CD4-positive, alpha-beta memory T cell (primary cell): Measurements from ENCODE around the gene PGBD5. TPM values are rescaled to one million over a fixed set of nuclear protein-coding genes. Genes with fewer than 3 reads are reported as not detected.

Source experiments
- CTCF ChIA-PET: fragments of 350-600 bp; sonication (Branson Sonifier 250); formaldehyde crosslinking; loops from one replicate; lab custom pipeline; 2021; ENCODE audit warnings: inconsistent platforms; ENCODE audit not compliant: partially characterized antibody; lab: Charles Lee
- POLR2A ChIA-PET: fragments of 350-600 bp; sonication (Branson Sonifier 250); formaldehyde crosslinking; loops from one replicate; lab custom pipeline; 2021; ENCODE audit not compliant: partially characterized antibody; lab: Charles Lee
- DNase-seq, 5 donors: peaks; one replicate each; pipeline versions ENCODE4 v3.0.0 to v3.0.0-alpha.2; 2020 to 2022; ENCODE audit warnings: mixed read lengths in 1 of 5
- H3K27ac ChIP-seq: one replicate; pipeline ENCODE4 v1.7.0; 2013; ENCODE audit warnings: low read depth, low read length
- H3K27me3 ChIP-seq: 2 replicates; pipeline ENCODE4 v1.7.0; 2013; ENCODE audit warnings: mild to moderate bottlenecking, low read length, moderate library complexity; ENCODE audit not compliant: insufficient read depth
- H3K36me3 ChIP-seq: 2 replicates; pipeline ENCODE4 v1.7.0; 2013; ENCODE audit warnings: mild to moderate bottlenecking, low read length, moderate library complexity; ENCODE audit not compliant: insufficient read depth
- H3K4me1 ChIP-seq: 2 replicates; pipeline ENCODE4 v1.7.0; 2013; ENCODE audit warnings: mild to moderate bottlenecking, low read length, moderate library complexity; ENCODE audit not compliant: insufficient read depth
- H3K4me3 ChIP-seq, 2 donors: one replicate each; pipeline ENCODE4 v1.7.0; 2013; ENCODE audit warnings: low read length in 2 of 2, mild to moderate bottlenecking in 1 of 2
- H3K9me3 ChIP-seq, 2 donors: one replicate each; pipeline ENCODE4 v1.7.0; 2013; ENCODE audit warnings: low read length in 2 of 2, control low read depth in 1 of 2; ENCODE audit not compliant: control insufficient read depth in 1 of 2
- H3K27ac Mint-ChIP-seq, 7 donors: one replicate each; pipeline ENCODE4 v1.8.0; 2020 to 2021; ENCODE audit warnings: mixed read lengths in 7 of 7, mild to moderate bottlenecking in 6 of 7, inconsistent platforms in 3 of 7, moderate library complexity in 3 of 7
- H3K27me3 Mint-ChIP-seq, 2 donors: one replicate each; pipeline ENCODE4 v1.8.0; 2020 to 2021; ENCODE audit warnings: mixed read lengths in 2 of 2
- H3K36me3 Mint-ChIP-seq, 2 donors: one replicate each; pipeline ENCODE4 v1.8.0; 2020 to 2021; ENCODE audit warnings: mixed read lengths in 2 of 2, inconsistent platforms in 1 of 2, mild to moderate bottlenecking in 1 of 2
- H3K4me1 Mint-ChIP-seq, 4 donors: one replicate each; pipeline ENCODE4 v1.8.0; 2020 to 2021; ENCODE audit warnings: mixed read lengths in 4 of 4, mild to moderate bottlenecking in 1 of 4
- H3K4me3 Mint-ChIP-seq, 8 donors: one replicate each; pipeline ENCODE4 v1.8.0; 2020 to 2021; ENCODE audit warnings: mixed read lengths in 8 of 8, mild to moderate bottlenecking in 7 of 8, moderate library complexity in 6 of 8, inconsistent platforms in 3 of 8
- H3K9me3 Mint-ChIP-seq, 8 donors: one replicate each; pipeline ENCODE4 v1.8.0; 2020 to 2021; ENCODE audit warnings: mixed read lengths in 8 of 8, mild to moderate bottlenecking in 5 of 8, inconsistent platforms in 3 of 8, moderate library complexity in 1 of 8
- intact Hi-C: fragments of 100-400 bp; cut with micrococcal nuclease; formaldehyde crosslinking; loops from one replicate; pipeline ENCODE4 v1.15.1; 2023
- polyA plus RNA-seq, 2 donors: library from polyadenylated mRNA; unstranded; fragments of 300-500 nt; fragmentation: Illumina TruSeq; gene quantifications; one replicate each; pipeline ENCODE4 v1.2.3, GENCODE V29; 2021
- total RNA-seq, 2 experiments: library from RNA; stranded (reverse); gene quantifications; one replicate each; pipeline ENCODE4 v1.2.3, GENCODE V29; 2021

PGBD5 gene
- total and polyA plus RNA-seq, 4 experiments from 2014 or later: not detected

DNA sequence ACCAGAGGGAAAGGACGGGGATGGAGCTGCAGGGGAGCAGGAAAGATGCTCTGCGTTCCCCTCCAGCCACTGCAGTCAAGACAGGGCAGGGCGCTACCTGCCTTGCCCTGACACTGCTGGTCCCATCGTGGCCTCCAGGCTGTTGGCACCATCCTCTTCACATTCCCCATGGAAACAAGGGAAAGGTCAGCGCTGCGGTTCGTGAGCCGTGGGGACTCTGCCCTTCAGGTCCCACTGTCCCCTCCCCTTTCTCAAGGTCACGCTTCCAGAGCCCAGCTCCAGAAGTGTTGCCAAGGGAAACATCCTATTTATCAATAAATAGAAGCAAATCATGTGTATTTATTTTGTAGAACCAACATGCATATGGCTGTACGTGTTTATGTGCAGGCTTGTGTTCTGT is 56.0 kb downstream of the PGBD5 start:
- H3K36me3 Mint-ChIP-seq: no peaks in the 10 kb centered on the region
- no peaks in the 10 kb centered on the region for H3K9me3 Mint-ChIP-seq
- DNase-seq: no peak
- CTCF ChIA-PET: no interaction called here
- Histone ChIP-seq H3K36me3 (no peaks in the 10 kb centered on the region), H3K9me3 (no peaks in the 10 kb centered on the region), H3K4me3 (no peak overlapping the region), H3K27ac (no peak overlapping the region), H3K4me1 (no peaks in the 10 kb centered on the region), H3K27me3 (no peaks in the 10 kb centered on the region)
- peaks cover 4 to 17% of the 10 kb centered on the region in 2 donors for H3K27me3 Mint-ChIP-seq
- peaks cover 0 to 5% (median under 1%) of the 10 kb centered on the region in 4 donors for H3K4me1 Mint-ChIP-seq
- H3K27ac Mint-ChIP-seq: no peak overlapping the region
- POLR2A ChIA-PET: no interaction called here
- intact Hi-C loops: no loop called here
- H3K4me3 Mint-ChIP-seq: no peak overlapping the region

DNA sequence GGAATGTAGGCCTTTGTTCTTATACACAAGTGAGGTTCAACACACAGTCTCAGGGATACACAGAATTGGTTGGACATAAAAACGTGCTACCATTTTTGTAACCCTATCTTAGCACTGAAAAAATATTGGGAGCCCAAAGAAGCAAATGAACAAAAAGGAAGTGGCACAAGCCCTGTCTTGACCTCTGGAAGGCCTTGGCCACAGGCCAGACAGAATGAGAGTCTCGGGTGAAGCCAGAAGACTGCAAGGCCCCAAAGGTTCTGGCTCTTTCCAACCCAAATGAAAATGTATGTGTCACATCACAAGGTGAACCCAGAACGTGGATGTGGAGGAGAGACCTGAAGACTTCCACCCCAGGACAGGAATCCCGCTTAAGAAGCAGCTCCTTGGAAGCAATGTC is 57.3 kb downstream of the PGBD5 start:
- Mint-ChIP-seq H3K9me3 (no peaks in the 10 kb centered on the region), H3K4me1 (peaks cover 0 to 5% (median under 1%) of the 10 kb centered on the region in 4 donors), H3K27ac (no peak overlapping the region), H3K27me3 (peaks cover 4 to 11% of the 10 kb centered on the region in 2 donors), H3K4me3 (no peak overlapping the region), H3K36me3 (no peaks in the 10 kb centered on the region)
- intact Hi-C loops: no loop called here
- CTCF ChIA-PET: no interaction called here
- Histone ChIP-seq H3K4me3 (no peak overlapping the region), H3K36me3 (no peaks in the 10 kb centered on the region), H3K4me1 (no peaks in the 10 kb centered on the region), H3K27me3 (no peaks in the 10 kb centered on the region), H3K9me3 (no peaks in the 10 kb centered on the region), H3K27ac (no peak overlapping the region)
- DNase-seq: no peak
- POLR2A ChIA-PET: no interaction called here

DNA sequence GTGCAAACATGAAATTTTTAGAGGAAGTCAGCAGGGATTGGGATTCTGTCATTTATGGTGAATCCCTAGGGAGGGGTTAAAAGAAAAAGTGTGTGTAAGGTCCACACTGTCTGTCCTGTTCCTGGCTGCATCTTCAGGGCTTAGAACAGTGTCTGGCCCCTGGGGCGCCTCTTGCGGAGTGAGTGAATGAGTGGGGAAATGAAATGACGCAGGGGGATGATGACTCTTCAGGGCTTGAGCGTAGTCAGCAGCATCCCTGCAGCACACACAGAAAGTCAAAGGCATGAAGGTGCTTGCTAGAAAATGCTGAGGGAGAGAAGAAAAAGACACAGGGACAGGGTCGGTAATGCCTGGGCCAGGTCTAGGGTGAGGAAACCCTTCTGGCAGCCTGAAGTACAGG is 57.8 kb downstream of the PGBD5 start:
- Mint-ChIP-seq H3K4me3 (no peak overlapping the region), H3K36me3 (no peaks in the 10 kb centered on the region), H3K4me1 (peaks cover 0 to 5% (median under 1%) of the 10 kb centered on the region in 4 donors), H3K27me3 (peaks cover 4 to 11% of the 10 kb centered on the region in 2 donors), H3K9me3 (no peaks in the 10 kb centered on the region), H3K27ac (peak overlapping the region in 1 of 7 donors; percentile 31)
- DNase-seq: no peak
- Histone ChIP-seq H3K27me3 (no peaks in the 10 kb centered on the region), H3K9me3 (no peaks in the 10 kb centered on the region), H3K4me1 (no peaks in the 10 kb centered on the region), H3K36me3 (no peaks in the 10 kb centered on the region), H3K4me3 (no peak overlapping the region), H3K27ac (no peak overlapping the region)
- intact Hi-C loops: no loop called here
- CTCF ChIA-PET: no interaction called here
- POLR2A ChIA-PET: no interaction called here

- CTCF ChIA-PET: no interaction called here
- H3K9me3 Mint-ChIP-seq: no peaks in the 10 kb centered on the region
- H3K4me1 Mint-ChIP-seq: no peaks in the 10 kb centered on the region
- Histone ChIP-seq H3K9me3 (no peaks in the 10 kb centered on the region), H3K4me1 (no peaks in the 10 kb centered on the region), H3K4me3 (no peak overlapping the region), H3K27ac (no peak overlapping the region), H3K27me3 (no peaks in the 10 kb centered on the region), H3K36me3 (no peaks in the 10 kb centered on the region)
- H3K27me3 Mint-ChIP-seq: peaks cover 4 to 11% of the 10 kb centered on the region in 2 donors
- H3K36me3 Mint-ChIP-seq: no peaks in the 10 kb centered on the region
- no peak for DNase-seq
- intact Hi-C loops: no loop called here
- no peak overlapping the region for H3K4me3 Mint-ChIP-seq
- no peak overlapping the region for H3K27ac Mint-ChIP-seq
- POLR2A ChIA-PET: no interaction called here
Measured at GRCh38 chr1:230366504-230366915, 59.6 kb downstream of the PGBD5 start.

DNA sequence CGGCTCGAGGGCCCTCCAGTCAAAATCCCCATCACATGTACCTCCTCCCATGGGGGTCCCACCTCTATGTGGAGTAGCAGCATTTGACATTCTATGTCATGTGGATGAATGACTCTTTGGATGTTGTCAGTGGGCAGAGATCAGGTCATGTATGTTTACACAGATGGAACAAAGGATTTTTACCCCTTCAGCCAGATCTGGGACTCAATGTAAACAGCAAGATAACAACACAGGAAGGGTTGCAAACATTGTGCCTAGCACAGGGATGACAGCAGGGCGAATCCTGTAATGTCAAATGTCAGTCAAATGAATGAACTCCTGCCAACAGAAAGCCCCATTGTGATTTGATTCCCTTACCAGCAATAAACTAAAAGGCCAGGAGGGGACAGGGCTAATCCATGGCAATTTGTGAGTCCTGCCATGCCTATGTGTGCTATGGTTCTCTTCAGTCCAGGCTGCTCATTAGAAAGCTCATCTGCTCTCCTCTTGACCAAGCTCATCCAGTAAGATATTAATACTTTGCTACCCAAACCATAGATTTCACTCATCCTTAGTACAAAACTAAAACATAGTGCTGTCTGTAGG is 60.3 kb downstream of the PGBD5 start:
- no peak overlapping the region for H3K27ac Mint-ChIP-seq

GRCh38 chr1:230362949-230363348 is 63.2 kb downstream of the PGBD5 start:
- Histone ChIP-seq H3K4me1 (no peaks in the 10 kb centered on the region), H3K36me3 (no peaks in the 10 kb centered on the region), H3K27me3 (no peaks in the 10 kb centered on the region), H3K9me3 (no peaks in the 10 kb centered on the region), H3K4me3 (no peak overlapping the region), H3K27ac (no peak overlapping the region)
- DNase-seq: no peak
- peaks cover 3 to 13% of the 10 kb centered on the region in 2 donors for H3K27me3 Mint-ChIP-seq
- ChIA-PET CTCF (no interaction called here), POLR2A (no interaction called here)
- H3K4me3 Mint-ChIP-seq: no peak overlapping the region
- no peaks in the 10 kb centered on the region for H3K36me3 Mint-ChIP-seq
- H3K9me3 Mint-ChIP-seq: no peaks in the 10 kb centered on the region
- H3K27ac Mint-ChIP-seq: no peak overlapping the region
- intact Hi-C loops: no loop called here
- H3K4me1 Mint-ChIP-seq: no peaks in the 10 kb centered on the region

More for the DNA sequence above, 60.3 kb downstream of the PGBD5 start:
- H3K9me3 Mint-ChIP-seq: no peaks in the 10 kb centered on the region
- no peak overlapping the region for H3K27ac ChIP-seq
- no peaks in the 10 kb centered on the region for H3K36me3 Mint-ChIP-seq
- peaks cover 4 to 13% of the 10 kb centered on the region in 2 donors for H3K27me3 Mint-ChIP-seq
- H3K27me3 ChIP-seq: no peaks in the 10 kb centered on the region
- H3K36me3 ChIP-seq: no peaks in the 10 kb centered on the region
- no peaks in the 10 kb centered on the region for H3K4me1 ChIP-seq
- no peak overlapping the region for H3K4me3 Mint-ChIP-seq
- intact Hi-C loops: no loop called here
- POLR2A ChIA-PET: no interaction called here
- no peaks in the 10 kb centered on the region for H3K4me1 Mint-ChIP-seq
- H3K9me3 ChIP-seq: no peaks in the 10 kb centered on the region
- no peak for DNase-seq
- no peak overlapping the region for H3K4me3 ChIP-seq
- CTCF ChIA-PET: no interaction called here

DNA sequence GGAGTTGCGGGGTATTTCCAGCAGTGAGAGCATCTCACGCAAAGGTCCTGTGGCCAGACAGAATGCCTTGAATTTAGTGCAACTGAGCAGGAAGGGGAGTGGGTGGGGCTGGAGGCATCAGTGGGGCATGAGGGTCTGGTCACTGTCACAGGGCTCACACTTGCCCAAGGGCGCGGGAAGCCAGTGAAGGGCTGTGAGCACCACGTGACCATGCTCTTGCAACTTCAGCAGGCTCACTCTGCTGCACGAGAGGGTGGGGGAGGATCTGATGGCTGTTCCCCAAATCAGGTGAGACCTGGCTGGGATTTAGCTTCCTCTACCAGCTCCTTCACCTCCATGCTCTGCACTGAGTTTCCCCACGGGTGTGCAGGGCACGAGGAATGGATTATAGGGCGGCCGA is 64.2 kb downstream of the PGBD5 start:
- no peaks in the 10 kb centered on the region for H3K36me3 ChIP-seq
- H3K27ac ChIP-seq: no peak overlapping the region
- CTCF ChIA-PET: no interaction called here
- no peaks in the 10 kb centered on the region for H3K4me1 Mint-ChIP-seq
- H3K4me1 ChIP-seq: no peaks in the 10 kb centered on the region
- H3K27me3 ChIP-seq: no peaks in the 10 kb centered on the region
- no peak overlapping the region for H3K27ac Mint-ChIP-seq
- DNase-seq: no peak
- no peaks in the 10 kb centered on the region for H3K9me3 Mint-ChIP-seq
- no peaks in the 10 kb centered on the region for H3K36me3 Mint-ChIP-seq
- intact Hi-C loops: no loop called here
- H3K4me3 ChIP-seq: no peak overlapping the region
- H3K4me3 Mint-ChIP-seq: no peak overlapping the region
- no peaks in the 10 kb centered on the region for H3K9me3 ChIP-seq
- POLR2A ChIA-PET: no interaction called here
- H3K27me3 Mint-ChIP-seq: peaks cover 3 to 10% of the 10 kb centered on the region in 2 donors
